IPS-18c (cell line): Measurements from ENCODE around the gene DISC1.
"Not testable (repeated sequence)": the region's sequence is repeated elsewhere in the genome, so short reads cannot be mapped to it uniquely, and the experiment has no call there.

Source experiments
- H3K4me3 ChIP-seq: 2 replicates; pipeline ENCODE4 v1.7.0; 2013; ENCODE audit warnings: low read depth, mild to moderate bottlenecking, low read length, moderate library complexity; ENCODE audit not compliant: insufficient read depth
- H3K9me3 ChIP-seq: one replicate; pipeline ENCODE4 v1.6.1; 2013; ENCODE audit warnings: mild to moderate bottlenecking, low read length, moderate library complexity; ENCODE audit not compliant: control insufficient read depth, insufficient read depth

Gene DISC1

GRCh38 chr1:231887166-231887565 is 260.6 kb downstream of the DISC1 start:
- Histone ChIP-seq H3K4me3 (no peak overlapping the region), H3K9me3 (no peaks in the 10 kb centered on the region)

- no peak overlapping the region for H3K4me3 ChIP-seq
- H3K9me3 ChIP-seq: no peaks in the 10 kb centered on the region
Observed at GRCh38 chr1:231887866-231888265, 261.3 kb downstream of the DISC1 start.

GRCh38 chr1:231890791-231891190 is 264.2 kb downstream of the DISC1 start:
- Histone ChIP-seq H3K4me3 (no peak overlapping the region), H3K9me3 (no peaks in the 10 kb centered on the region)

GRCh38 chr1:231893400-231894102 is 267.0 kb downstream of the DISC1 start:
- Histone ChIP-seq H3K4me3 (no peak overlapping the region), H3K9me3 (no peaks in the 10 kb centered on the region)

- no peak overlapping the region for H3K4me3 ChIP-seq
- H3K9me3 ChIP-seq: no peaks in the 10 kb centered on the region
Observed at GRCh38 chr1:231896806-231897205, 270.2 kb downstream of the DISC1 start.

GRCh38 chr1:231899046-231899445 is 272.5 kb downstream of the DISC1 start:
- Histone ChIP-seq H3K4me3 (no peak overlapping the region), H3K9me3 (peaks cover 4% of the 10 kb centered on the region)

- peaks cover 4% of the 10 kb centered on the region for H3K9me3 ChIP-seq
- H3K4me3 ChIP-seq: no peak overlapping the region
Observed at GRCh38 chr1:231899713-231900435, 273.3 kb downstream of the DISC1 start.

GRCh38 chr1:231903586-231904081 is 277.0 kb downstream of the DISC1 start:
- no peak overlapping the region for H3K4me3 ChIP-seq

GRCh38 chr1:231907310-231907709 is 280.7 kb downstream of the DISC1 start:
- not testable (repeated sequence) for H3K9me3 ChIP-seq, H3K4me3 ChIP-seq

More at GRCh38 chr1:231903586-231904081, 277.0 kb downstream of the DISC1 start:
- H3K9me3 ChIP-seq: peaks cover 4% of the 10 kb centered on the region

GRCh38 chr1:231913493-231913892 is 286.9 kb downstream of the DISC1 start:
- no peaks in the 10 kb centered on the region for H3K9me3 ChIP-seq

GRCh38 chr1:231918239-231919015 is 291.8 kb downstream of the DISC1 start:
- Histone ChIP-seq H3K4me3 (no peak overlapping the region), H3K9me3 (no peaks in the 10 kb centered on the region)

More at GRCh38 chr1:231913493-231913892, 286.9 kb downstream of the DISC1 start:
- no peak overlapping the region for H3K4me3 ChIP-seq

GRCh38 chr1:231919239-231919885 is 292.8 kb downstream of the DISC1 start:
- Histone ChIP-seq H3K4me3 (no peak overlapping the region), H3K9me3 (no peaks in the 10 kb centered on the region)

- Histone ChIP-seq H3K9me3 (no peaks in the 10 kb centered on the region), H3K4me3 (no peak overlapping the region)
Observed at GRCh38 chr1:231919886-231920285, 293.3 kb downstream of the DISC1 start.

GRCh38 chr1:231921646-231922345 is 295.2 kb downstream of the DISC1 start:
- Histone ChIP-seq H3K9me3 (no peaks in the 10 kb centered on the region), H3K4me3 (no peak overlapping the region)

- Histone ChIP-seq H3K4me3 (no peak overlapping the region), H3K9me3 (no peaks in the 10 kb centered on the region)
Observed at GRCh38 chr1:231923491-231924041, 297.0 kb downstream of the DISC1 start.

- Histone ChIP-seq H3K4me3 (no peak overlapping the region), H3K9me3 (no peaks in the 10 kb centered on the region)
Observed at GRCh38 chr1:231924180-231924579, 297.6 kb downstream of the DISC1 start.
